Stimulated activated effector memory CD8-positive, alpha-beta T cell treated with anti-CD3 and anti-CD28 coated beads, Interleukin-12 subunit alpha, Interleukin-12 subunit beta, amount 100 ng/mL, for 72 hours (primary cell): ENCODE measurements around the gene PGP.
"Not testable (repeated sequence)": the region's sequence is repeated elsewhere in the genome, so short reads cannot be mapped to it uniquely, and the experiment has no call there.

Experiments used
- ATAC-seq: fragments of 150-1000 bp; cut with Tn5 transposase; 2 replicates; pipeline ENCODE4 v1.10.0; 2021
- DNase-seq, 2 donors: peaks; one replicate each; pipeline ENCODE4 v3.0.0; 2021 to 2022; ENCODE audit warnings: low spot score in 2 of 2
- H3K27ac Mint-ChIP-seq: one replicate; pipeline ENCODE4 v1.8.0; 2022; ENCODE audit warnings: mild to moderate bottlenecking, mixed read lengths
- H3K36me3 Mint-ChIP-seq: one replicate; pipeline ENCODE4 v1.8.0; 2022; ENCODE audit warnings: mild to moderate bottlenecking, mixed read lengths
- H3K4me1 Mint-ChIP-seq: one replicate; pipeline ENCODE4 v1.8.0; 2022; ENCODE audit warnings: mixed read lengths
- H3K4me3 Mint-ChIP-seq: one replicate; pipeline ENCODE4 v1.8.0; 2022; ENCODE audit warnings: mild to moderate bottlenecking, mixed read lengths
- H3K9me3 Mint-ChIP-seq: one replicate; pipeline ENCODE4 v1.8.0; 2022; ENCODE audit warnings: mixed read lengths

Gene PGP

GRCh38 chr16:2243031-2243528 lies 28.4 kb upstream of the PGP start:
- DNase-seq (no peak), ATAC-seq (no peak)
- Mint-ChIP-seq H3K9me3 (no peaks in the 10 kb centered on the region), H3K4me3 (no peak overlapping the region), H3K36me3 (peaks cover 45% of the 10 kb centered on the region), H3K27ac (no peak overlapping the region), H3K4me1 (no peaks in the 10 kb centered on the region)

- H3K4me1 Mint-ChIP-seq: no peaks in the 10 kb centered on the region
- no peak for ATAC-seq
- H3K36me3 Mint-ChIP-seq: peaks cover 40% of the 10 kb centered on the region
- no peak for DNase-seq
- H3K27ac Mint-ChIP-seq: peak overlapping the region; percentile 26
- H3K9me3 Mint-ChIP-seq: no peaks in the 10 kb centered on the region
- no peak overlapping the region for H3K4me3 Mint-ChIP-seq
Observed at GRCh38 chr16:2242598-2242997, 28.0 kb upstream of the PGP start.

- H3K36me3 Mint-ChIP-seq: peaks cover 25% of the 10 kb centered on the region
Observed at GRCh38 chr16:2240331-2240730, 25.7 kb upstream of the PGP start.

GRCh38 chr16:2238838-2239675 lies 24.4 kb upstream of the PGP start:
- Mint-ChIP-seq H3K27ac (no peak overlapping the region), H3K4me3 (no peak overlapping the region), H3K36me3 (peaks cover 28% of the 10 kb centered on the region), H3K9me3 (no peaks in the 10 kb centered on the region), H3K4me1 (no peaks in the 10 kb centered on the region)
- ATAC-seq (no peak), DNase-seq (no peak)

More at GRCh38 chr16:2240331-2240730, 25.7 kb upstream of the PGP start:
- DNase-seq, H3K4me1 Mint-ChIP-seq, H3K27ac Mint-ChIP-seq, H3K9me3 Mint-ChIP-seq, ATAC-seq, H3K4me3 Mint-ChIP-seq: not testable (repeated sequence)

- ATAC-seq: no peak
- peaks cover 34% of the 10 kb centered on the region for H3K36me3 Mint-ChIP-seq
- DNase-seq: no peak
- no peaks in the 10 kb centered on the region for H3K9me3 Mint-ChIP-seq
- H3K27ac Mint-ChIP-seq: no peak overlapping the region
- H3K4me3 Mint-ChIP-seq: no peak overlapping the region
- H3K4me1 Mint-ChIP-seq: no peaks in the 10 kb centered on the region
Observed at GRCh38 chr16:2238150-2238837, 23.7 kb upstream of the PGP start.

- Mint-ChIP-seq H3K4me3 (no peak overlapping the region), H3K9me3 (no peaks in the 10 kb centered on the region), H3K36me3 (peaks cover 34% of the 10 kb centered on the region), H3K27ac (no peak overlapping the region), H3K4me1 (no peaks in the 10 kb centered on the region)
- DNase-seq: no peak
- no peak for ATAC-seq
Observed at GRCh38 chr16:2237493-2238149, 23.0 kb upstream of the PGP start.

GRCh38 chr16:2237102-2237482 lies 22.5 kb upstream of the PGP start:
- Mint-ChIP-seq H3K27ac (no peak overlapping the region), H3K4me1 (no peaks in the 10 kb centered on the region), H3K36me3 (peaks cover 28% of the 10 kb centered on the region), H3K4me3 (no peak overlapping the region), H3K9me3 (no peaks in the 10 kb centered on the region)
- DNase-seq: no peak
- ATAC-seq: no peak

GRCh38 chr16:2236337-2237101 lies 21.9 kb upstream of the PGP start, which contains the start of gene DNASE1L2:
Gene DNASE1L2 (plus strand): TSS chr16:2236444. CDS start chr16:2236817, 373 bp downstream.
- H3K36me3 Mint-ChIP-seq: peaks cover 27% of the 10 kb centered on the region
- DNase-seq (no peak), ATAC-seq (no peak)
- H3K4me1 Mint-ChIP-seq: no peaks in the 10 kb centered on the region
- H3K4me3 Mint-ChIP-seq: no peak within 1 kb of the TSS
- no peaks in the 10 kb centered on the region for H3K9me3 Mint-ChIP-seq
- H3K27ac Mint-ChIP-seq: no peak within 1 kb of the TSS

- H3K4me1 Mint-ChIP-seq: no peaks in the 10 kb centered on the region
- no peak overlapping the region for H3K4me3 Mint-ChIP-seq
- DNase-seq (no peak), ATAC-seq (peak; percentile 3)
- H3K36me3 Mint-ChIP-seq: peaks cover 24% of the 10 kb centered on the region
- H3K9me3 Mint-ChIP-seq: no peaks in the 10 kb centered on the region
- H3K27ac Mint-ChIP-seq: no peak overlapping the region
Observed at GRCh38 chr16:2235695-2236336, 21.2 kb upstream of the PGP start.

- Mint-ChIP-seq H3K9me3 (no peaks in the 10 kb centered on the region), H3K27ac (no peak overlapping the region), H3K36me3 (peaks cover 24% of the 10 kb centered on the region), H3K4me3 (no peak overlapping the region), H3K4me1 (no peaks in the 10 kb centered on the region)
- DNase-seq (no peak), ATAC-seq (peak; percentile 2)
Observed at GRCh38 chr16:2235234-2235651, 20.6 kb upstream of the PGP start.

GRCh38 chr16:2234813-2235170 lies 20.2 kb upstream of the PGP start:
- no peak overlapping the region for H3K4me3 Mint-ChIP-seq
- no peaks in the 10 kb centered on the region for H3K9me3 Mint-ChIP-seq
- ATAC-seq (no peak), DNase-seq (no peak)
- H3K4me1 Mint-ChIP-seq: no peaks in the 10 kb centered on the region
- no peak overlapping the region for H3K27ac Mint-ChIP-seq
- peaks cover 20% of the 10 kb centered on the region for H3K36me3 Mint-ChIP-seq

GRCh38 chr16:2233872-2234812 lies 19.5 kb upstream of the PGP start:
- no peak for DNase-seq
- no peak for ATAC-seq
- no peak overlapping the region for H3K4me3 Mint-ChIP-seq
- H3K36me3 Mint-ChIP-seq: peaks cover 22% of the 10 kb centered on the region
- H3K9me3 Mint-ChIP-seq: no peaks in the 10 kb centered on the region
- no peaks in the 10 kb centered on the region for H3K4me1 Mint-ChIP-seq
- H3K27ac Mint-ChIP-seq: no peak overlapping the region

- no peaks in the 10 kb centered on the region for H3K9me3 Mint-ChIP-seq
- ATAC-seq: no peak
- H3K27ac Mint-ChIP-seq: no peak overlapping the region
- no peaks in the 10 kb centered on the region for H3K4me1 Mint-ChIP-seq
- no peak overlapping the region for H3K4me3 Mint-ChIP-seq
- DNase-seq: no peak
- peaks cover 22% of the 10 kb centered on the region for H3K36me3 Mint-ChIP-seq
Observed at GRCh38 chr16:2233046-2233775, 18.6 kb upstream of the PGP start.
